ENCODE data around the gene TMEM131.
"Not testable (repeated sequence)": the region's sequence is repeated elsewhere in the genome, so short reads cannot be mapped to it uniquely, and the experiment has no call there.

The TMEM131 gene

GRCh38 chr2:97889156-97889555 lies 106.6 kb downstream of the TMEM131 start:
- Histone ChIP-seq H3K4me1 (ENCODE audit: control insufficient read depth, insufficient read depth, low read length) (no peaks in the 10 kb centered on the region), H3K36me3 (ENCODE audit: control insufficient read depth, insufficient read depth, low read length) (peaks cover 13% of the 10 kb centered on the region), H3K9me3 (ENCODE audit: control insufficient read depth, insufficient read depth, low read length) (no peaks in the 10 kb centered on the region), H3K9ac (ENCODE audit: low read depth, low read length) (no peak overlapping the region), H3K27me3 (ENCODE audit: control insufficient read depth, insufficient read depth, low read length) (no peaks in the 10 kb centered on the region), H3K4me3 (ENCODE audit: low read depth, low read length) (no peak overlapping the region)

- Histone ChIP-seq H3K27me3 (ENCODE audit: control insufficient read depth, insufficient read depth, low read length) (no peaks in the 10 kb centered on the region), H3K36me3 (ENCODE audit: control insufficient read depth, insufficient read depth, low read length) (peaks cover 13% of the 10 kb centered on the region), H3K4me3 (ENCODE audit: low read depth, low read length) (no peak overlapping the region), H3K9me3 (ENCODE audit: control insufficient read depth, insufficient read depth, low read length) (no peaks in the 10 kb centered on the region), H3K4me1 (ENCODE audit: control insufficient read depth, insufficient read depth, low read length) (no peaks in the 10 kb centered on the region), H3K9ac (ENCODE audit: low read depth, low read length) (no peak overlapping the region)
Observed at GRCh38 chr2:97885841-97886240, 109.9 kb downstream of the TMEM131 start.

GRCh38 chr2:97880334-97880733 lies 115.4 kb downstream of the TMEM131 start:
- Histone ChIP-seq H3K36me3 (ENCODE audit: control insufficient read depth, insufficient read depth, low read length) (no peaks in the 10 kb centered on the region), H3K27me3 (ENCODE audit: control insufficient read depth, insufficient read depth, low read length) (no peaks in the 10 kb centered on the region), H3K4me1 (ENCODE audit: control insufficient read depth, insufficient read depth, low read length) (peaks cover 3% of the 10 kb centered on the region), H3K9ac (ENCODE audit: low read depth, low read length) (no peak overlapping the region), H3K9me3 (ENCODE audit: control insufficient read depth, insufficient read depth, low read length) (no peaks in the 10 kb centered on the region), H3K4me3 (ENCODE audit: low read depth, low read length) (no peak overlapping the region)

GRCh38 chr2:97878865-97879264 lies 116.9 kb downstream of the TMEM131 start:
- no peak overlapping the region for H3K9ac ChIP-seq (ENCODE audit: low read depth, low read length)
- H3K9me3 ChIP-seq (ENCODE audit: control insufficient read depth, insufficient read depth, low read length), result no peaks in the 10 kb centered on the region
- H3K4me3 ChIP-seq (ENCODE audit: low read depth, low read length), result no peak overlapping the region
- H3K4me1 ChIP-seq (ENCODE audit: control insufficient read depth, insufficient read depth, low read length), result peaks cover 3% of the 10 kb centered on the region
- H3K27me3 ChIP-seq (ENCODE audit: control insufficient read depth, insufficient read depth, low read length), result no peaks in the 10 kb centered on the region
- no peaks in the 10 kb centered on the region for H3K36me3 ChIP-seq (ENCODE audit: control insufficient read depth, insufficient read depth, low read length)

GRCh38 chr2:97878317-97878716 lies 117.4 kb downstream of the TMEM131 start:
- H3K36me3 ChIP-seq (ENCODE audit: control insufficient read depth, insufficient read depth, low read length); H3K9ac ChIP-seq (ENCODE audit: low read depth, low read length): not testable (repeated sequence)

GRCh38 chr2:97871096-97871780 lies 124.5 kb downstream of the TMEM131 start:
- Histone ChIP-seq H3K9me3 (ENCODE audit: control insufficient read depth, insufficient read depth, low read length) (no peaks in the 10 kb centered on the region), H3K4me1 (ENCODE audit: control insufficient read depth, insufficient read depth, low read length) (peaks cover 8% of the 10 kb centered on the region), H3K4me3 (ENCODE audit: low read depth, low read length) (no peak overlapping the region), H3K36me3 (ENCODE audit: control insufficient read depth, insufficient read depth, low read length) (no peaks in the 10 kb centered on the region), H3K9ac (ENCODE audit: low read depth, low read length) (no peak overlapping the region), H3K27me3 (ENCODE audit: control insufficient read depth, insufficient read depth, low read length) (no peaks in the 10 kb centered on the region)

More at GRCh38 chr2:97878317-97878716, 117.4 kb downstream of the TMEM131 start:
- H3K4me3 ChIP-seq (ENCODE audit: low read depth, low read length); H3K9me3 ChIP-seq (ENCODE audit: control insufficient read depth, insufficient read depth, low read length); H3K27me3 ChIP-seq (ENCODE audit: control insufficient read depth, insufficient read depth, low read length); H3K4me1 ChIP-seq (ENCODE audit: control insufficient read depth, insufficient read depth, low read length): not testable (repeated sequence)

- no peaks in the 10 kb centered on the region for H3K36me3 ChIP-seq (ENCODE audit: control insufficient read depth, insufficient read depth, low read length)
- H3K9me3 ChIP-seq (ENCODE audit: control insufficient read depth, insufficient read depth, low read length), result no peaks in the 10 kb centered on the region
- no peaks in the 10 kb centered on the region for H3K27me3 ChIP-seq (ENCODE audit: control insufficient read depth, insufficient read depth, low read length)
- H3K4me3 ChIP-seq (ENCODE audit: low read depth, low read length), result no peak overlapping the region
- H3K9ac ChIP-seq (ENCODE audit: low read depth, low read length), result no peak overlapping the region
- peaks cover 8% of the 10 kb centered on the region for H3K4me1 ChIP-seq (ENCODE audit: control insufficient read depth, insufficient read depth, low read length)
Observed at GRCh38 chr2:97870396-97870843, 125.3 kb downstream of the TMEM131 start.

- Histone ChIP-seq H3K4me1 (ENCODE audit: control insufficient read depth, insufficient read depth, low read length) (peaks cover 8% of the 10 kb centered on the region), H3K9ac (ENCODE audit: low read depth, low read length) (no peak overlapping the region), H3K9me3 (ENCODE audit: control insufficient read depth, insufficient read depth, low read length) (no peaks in the 10 kb centered on the region), H3K4me3 (ENCODE audit: low read depth, low read length) (no peak overlapping the region), H3K36me3 (ENCODE audit: control insufficient read depth, insufficient read depth, low read length) (no peaks in the 10 kb centered on the region), H3K27me3 (ENCODE audit: control insufficient read depth, insufficient read depth, low read length) (no peaks in the 10 kb centered on the region)
Observed at GRCh38 chr2:97869722-97870346, 125.9 kb downstream of the TMEM131 start.

GRCh38 chr2:97868986-97869721 lies 126.6 kb downstream of the TMEM131 start:
- Histone ChIP-seq H3K4me3 (ENCODE audit: low read depth, low read length) (no peak overlapping the region), H3K36me3 (ENCODE audit: control insufficient read depth, insufficient read depth, low read length) (no peaks in the 10 kb centered on the region), H3K4me1 (ENCODE audit: control insufficient read depth, insufficient read depth, low read length) (peaks cover 8% of the 10 kb centered on the region), H3K9me3 (ENCODE audit: control insufficient read depth, insufficient read depth, low read length) (no peaks in the 10 kb centered on the region), H3K27me3 (ENCODE audit: control insufficient read depth, insufficient read depth, low read length) (no peaks in the 10 kb centered on the region), H3K9ac (ENCODE audit: low read depth, low read length) (no peak overlapping the region)

- no peaks in the 10 kb centered on the region for H3K27me3 ChIP-seq (ENCODE audit: control insufficient read depth, insufficient read depth, low read length)
- no peak overlapping the region for H3K4me3 ChIP-seq (ENCODE audit: low read depth, low read length)
- no peaks in the 10 kb centered on the region for H3K36me3 ChIP-seq (ENCODE audit: control insufficient read depth, insufficient read depth, low read length)
- no peaks in the 10 kb centered on the region for H3K9me3 ChIP-seq (ENCODE audit: control insufficient read depth, insufficient read depth, low read length)
- peaks cover 3% of the 10 kb centered on the region for H3K4me1 ChIP-seq (ENCODE audit: control insufficient read depth, insufficient read depth, low read length)
- no peak overlapping the region for H3K9ac ChIP-seq (ENCODE audit: low read depth, low read length)
Observed at GRCh38 chr2:97863829-97864228, 131.9 kb downstream of the TMEM131 start.

- Histone ChIP-seq H3K4me3 (ENCODE audit: low read depth, low read length) (no peak overlapping the region), H3K4me1 (ENCODE audit: control insufficient read depth, insufficient read depth, low read length) (no peaks in the 10 kb centered on the region), H3K27me3 (ENCODE audit: control insufficient read depth, insufficient read depth, low read length) (no peaks in the 10 kb centered on the region), H3K9me3 (ENCODE audit: control insufficient read depth, insufficient read depth, low read length) (no peaks in the 10 kb centered on the region), H3K36me3 (ENCODE audit: control insufficient read depth, insufficient read depth, low read length) (no peaks in the 10 kb centered on the region), H3K9ac (ENCODE audit: low read depth, low read length) (no peak overlapping the region)
Observed at GRCh38 chr2:97861177-97861576, 134.6 kb downstream of the TMEM131 start.

- H3K4me3 ChIP-seq (ENCODE audit: low read depth, low read length), result no peak overlapping the region
- H3K9ac ChIP-seq (ENCODE audit: low read depth, low read length), result no peak overlapping the region
- no peaks in the 10 kb centered on the region for H3K4me1 ChIP-seq (ENCODE audit: control insufficient read depth, insufficient read depth, low read length)
- no peaks in the 10 kb centered on the region for H3K27me3 ChIP-seq (ENCODE audit: control insufficient read depth, insufficient read depth, low read length)
- no peaks in the 10 kb centered on the region for H3K9me3 ChIP-seq (ENCODE audit: control insufficient read depth, insufficient read depth, low read length)
- no peaks in the 10 kb centered on the region for H3K36me3 ChIP-seq (ENCODE audit: control insufficient read depth, insufficient read depth, low read length)
Observed at GRCh38 chr2:97858442-97858841, 137.3 kb downstream of the TMEM131 start.

All from iPS-15b (cell line).